A673 (cell line): ENCODE measurements around the gene CAPN7. TPM values are rescaled to one million over a fixed set of nuclear protein-coding genes. Genes with fewer than 3 reads are reported as not detected.

Source experiments
- BruUV-seq: library from RNA; stranded (reverse); fragments of 400-500 nt; replicated peaks from 2 replicates; lab custom pipeline; 2021; lab: Mats Ljungman, UMichigan
- CTCF ChIA-PET: fragments of 300-600 bp; sonication (Branson Sonifier 250); formaldehyde crosslinking; loops from one replicate; lab custom pipeline; 2022; ENCODE audit warnings: antibody characterized with exemption; lab: Charles Lee
- POLR2A ChIA-PET: fragments of 300-600 bp; sonication (Branson Sonifier 250); formaldehyde crosslinking; loops from one replicate; lab custom pipeline; 2022; ENCODE audit warnings: antibody characterized with exemption; ENCODE audit not compliant: low non-redundant PET; lab: Charles Lee
- DNase-seq: peaks from one replicate; pipeline ENCODE4 v3.0.0-alpha.2; 2015; ENCODE audit warnings: low spot score
- H3K27ac ChIP-seq: fragments of 200-600 bp; sonication (generic); 2 replicates; pipeline ENCODE4 v1.5.1; 2016; ENCODE audit warnings: mixed run types, low read depth, mild to moderate bottlenecking, mixed read lengths, antibody characterized with exemption, low read length; ENCODE audit not compliant: poor library complexity, severe bottlenecking
- H3K27me3 ChIP-seq: fragments of 200-600 bp; sonication (generic); replicated peaks from 2 replicates; pipeline ENCODE4 v1.6.1; 2017; ENCODE audit warnings: mixed run types, low read depth, mild to moderate bottlenecking, mixed read lengths, antibody characterized with exemption, low read length; ENCODE audit not compliant: insufficient read depth, poor library complexity
- H3K36me3 ChIP-seq: fragments of 200-600 bp; sonication (generic); 2 replicates; pipeline ENCODE4 v1.6.1; 2016; ENCODE audit warnings: mixed run types, mild to moderate bottlenecking, mixed read lengths, antibody characterized with exemption, low read length; ENCODE audit not compliant: insufficient read depth, poor library complexity, severe bottlenecking
- H3K4me1 ChIP-seq: fragments of 200-600 bp; sonication (generic); 2 replicates; pipeline ENCODE4 v1.6.1; 2017; ENCODE audit warnings: mixed run types, mild to moderate bottlenecking, mixed read lengths, antibody characterized with exemption, low read length; ENCODE audit not compliant: insufficient read depth, poor library complexity, severe bottlenecking
- H3K4me3 ChIP-seq: fragments of 200-600 bp; sonication (generic); 2 replicates; pipeline ENCODE4 v1.5.1; 2016; ENCODE audit warnings: low read depth, mixed run types, mild to moderate bottlenecking, mixed read lengths, low read length; ENCODE audit not compliant: poor library complexity, severe bottlenecking
- H3K9me3 ChIP-seq: fragments of 200-600 bp; sonication (generic); 2 replicates; pipeline ENCODE4 v1.6.1; 2016; ENCODE audit warnings: mixed run types, low read depth, mild to moderate bottlenecking, mixed read lengths, antibody characterized with exemption, low read length; ENCODE audit not compliant: poor library complexity, severe bottlenecking
- EZH2 ChIP-seq: fragments of 200-600 bp; sonication (generic); IDR thresholded peaks from 2 replicates; pipeline ENCODE4 v1.6.1; 2017; ENCODE audit warnings: borderline replicate concordance, low read depth, mild to moderate bottlenecking, mixed read lengths, antibody characterized with exemption, low read length; ENCODE audit not compliant: poor library complexity, severe bottlenecking
- intact Hi-C: fragments of 100-400 bp; cut with micrococcal nuclease; formaldehyde crosslinking; loops from one replicate; pipeline ENCODE4 v1.10.0; 2022; ENCODE audit not compliant: unreplicated experiment
- total RNA-seq: library from RNA; stranded (reverse); gene quantifications from 2 replicates; pipeline ENCODE4 v1.2.3, GENCODE V29; 2021
- TF ChIP-seq, protein P1 (sequence below): fragments of 300-800, 200-600 bp; sonication (generic); conservative IDR thresholded peaks from 2 replicates; pipeline ENCODE4 v1.5.1; 2017; ENCODE audit warnings: low read depth, mild to moderate bottlenecking, antibody characterized with exemption, low read length, moderate library complexity, mixed read lengths

CAPN7 gene
- total RNA-seq, 1 experiment from 2014 or later = 38.6 TPM

DNA sequence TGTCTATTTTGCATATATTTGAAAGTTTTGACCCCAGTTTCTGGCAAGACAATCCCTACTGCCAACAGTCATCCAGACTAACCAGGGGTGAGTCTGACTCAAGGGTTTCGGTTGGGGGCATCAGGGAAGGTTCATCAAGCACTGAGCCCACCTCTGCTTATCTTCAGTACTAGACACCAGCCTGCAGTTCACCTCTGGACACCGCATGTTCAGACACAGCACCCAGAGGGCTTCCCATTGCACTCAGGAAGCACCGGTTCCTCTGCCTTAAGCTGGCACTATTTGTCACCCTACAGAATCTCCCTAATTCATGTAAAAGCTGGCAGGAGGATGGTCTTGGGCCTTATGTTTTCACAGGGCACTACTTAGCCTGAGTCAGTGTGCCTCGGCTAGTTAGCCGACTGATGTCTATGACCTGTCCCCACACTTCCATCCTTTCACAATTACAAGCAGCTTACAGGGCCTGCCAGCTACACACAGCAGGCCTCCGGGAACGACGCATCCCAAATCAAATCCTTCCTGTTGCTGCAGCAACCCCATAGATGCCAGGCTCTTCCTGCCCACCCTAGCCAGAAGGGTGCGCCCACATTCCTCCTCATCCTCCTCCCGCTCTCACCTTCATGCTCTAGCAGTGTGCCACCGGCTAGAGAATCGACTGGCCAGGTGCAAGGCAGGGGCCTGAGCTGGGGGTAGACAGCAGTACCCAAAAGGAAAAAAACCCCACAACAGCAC lies 73.8 kb downstream of the CAPN7 start:
- ChIA-PET CTCF (no interaction called here), POLR2A (no interaction called here)
- TF ChIP-seq, protein P1, sequence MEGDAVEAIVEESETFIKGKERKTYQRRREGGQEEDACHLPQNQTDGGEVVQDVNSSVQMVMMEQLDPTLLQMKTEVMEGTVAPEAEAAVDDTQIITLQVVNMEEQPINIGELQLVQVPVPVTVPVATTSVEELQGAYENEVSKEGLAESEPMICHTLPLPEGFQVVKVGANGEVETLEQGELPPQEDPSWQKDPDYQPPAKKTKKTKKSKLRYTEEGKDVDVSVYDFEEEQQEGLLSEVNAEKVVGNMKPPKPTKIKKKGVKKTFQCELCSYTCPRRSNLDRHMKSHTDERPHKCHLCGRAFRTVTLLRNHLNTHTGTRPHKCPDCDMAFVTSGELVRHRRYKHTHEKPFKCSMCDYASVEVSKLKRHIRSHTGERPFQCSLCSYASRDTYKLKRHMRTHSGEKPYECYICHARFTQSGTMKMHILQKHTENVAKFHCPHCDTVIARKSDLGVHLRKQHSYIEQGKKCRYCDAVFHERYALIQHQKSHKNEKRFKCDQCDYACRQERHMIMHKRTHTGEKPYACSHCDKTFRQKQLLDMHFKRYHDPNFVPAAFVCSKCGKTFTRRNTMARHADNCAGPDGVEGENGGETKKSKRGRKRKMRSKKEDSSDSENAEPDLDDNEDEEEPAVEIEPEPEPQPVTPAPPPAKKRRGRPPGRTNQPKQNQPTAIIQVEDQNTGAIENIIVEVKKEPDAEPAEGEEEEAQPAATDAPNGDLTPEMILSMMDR = no peak
- TF ChIP-seq EZH2 = no peak
- Histone ChIP-seq H3K36me3 (no peaks in the 10 kb centered on the region), H3K27me3 (no peaks in the 10 kb centered on the region), H3K4me1 (peaks cover 9% of the 10 kb centered on the region), H3K27ac (no peak overlapping the region), H3K4me3 (no peak overlapping the region), H3K9me3 (no peaks in the 10 kb centered on the region)
- intact Hi-C loops = no loop called here
- DNase-seq = no peak
- no TSS peak for BruUV-seq

DNA sequence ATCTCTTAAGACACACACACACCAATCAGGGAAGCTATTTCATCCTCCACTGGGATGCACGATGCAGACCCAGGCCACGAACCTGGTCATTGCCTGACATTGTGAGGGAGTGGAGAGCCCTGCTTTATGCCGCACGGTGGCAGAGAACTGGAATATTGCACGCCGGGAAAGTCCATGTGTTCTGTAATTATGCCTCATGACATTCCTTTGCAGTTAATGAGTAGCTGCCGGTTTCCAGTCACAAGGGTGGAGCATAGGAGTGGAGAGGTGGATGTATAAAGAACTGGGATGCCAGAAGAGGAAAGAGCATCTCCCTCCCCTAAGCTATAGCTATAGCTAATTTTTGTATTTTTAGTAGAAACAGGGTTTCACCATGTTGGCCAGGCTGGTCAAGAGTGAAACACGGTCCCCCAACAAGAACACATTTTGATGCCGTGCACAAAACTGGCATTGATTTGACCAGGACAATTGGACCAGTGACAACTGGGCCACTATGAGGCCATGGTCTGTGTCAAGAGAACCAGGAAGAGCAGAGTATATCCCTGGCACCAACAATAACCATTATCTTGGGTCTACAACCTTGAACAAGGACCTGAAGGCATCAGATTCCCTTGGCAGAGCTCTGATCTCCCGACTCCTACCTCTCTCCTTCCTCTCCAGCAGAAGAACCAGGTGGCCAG lies 74.9 kb downstream of the CAPN7 start:
- ChIA-PET POLR2A (no interaction called here), CTCF (no interaction called here)
- Histone ChIP-seq H3K27me3 (no peaks in the 10 kb centered on the region), H3K4me1 (peaks cover 12% of the 10 kb centered on the region), H3K9me3 (no peaks in the 10 kb centered on the region), H3K4me3 (no peak overlapping the region), H3K27ac (no peak overlapping the region), H3K36me3 (no peaks in the 10 kb centered on the region)
- intact Hi-C loops = no loop called here
- BruUV-seq = no TSS peak
- TF ChIP-seq, protein P1 = no peak
- no peak for TF ChIP-seq EZH2
- no peak for DNase-seq

DNA sequence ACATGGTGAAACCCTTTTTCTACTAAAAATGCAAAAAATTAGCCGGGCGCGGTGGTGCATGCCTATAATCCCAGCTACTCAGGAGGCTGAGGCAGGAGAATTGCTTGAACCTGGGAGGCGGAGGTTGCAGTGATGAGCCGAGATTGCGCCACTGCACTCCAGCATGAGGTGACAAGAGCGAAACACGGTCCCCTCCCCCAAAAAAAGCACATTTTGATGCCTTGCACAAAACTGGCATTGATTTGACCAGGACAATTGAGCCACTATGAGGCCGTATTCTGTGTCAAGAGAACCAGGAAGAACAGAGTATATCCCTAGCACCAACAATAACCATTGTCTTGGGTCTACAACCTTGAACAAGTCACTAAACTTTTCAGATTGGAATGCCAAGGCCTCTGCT lies 75.8 kb downstream of the CAPN7 start:
- TF ChIP-seq, protein P1 = no peak
- no peak for TF ChIP-seq EZH2
- POLR2A ChIA-PET = no interaction called here
- H3K4me1 ChIP-seq = peaks cover 12% of the 10 kb centered on the region
- no peak overlapping the region for H3K27ac ChIP-seq
- DNase-seq = no peak
- intact Hi-C loops = no loop called here
- H3K36me3 ChIP-seq = no peaks in the 10 kb centered on the region
- H3K27me3 ChIP-seq = no peaks in the 10 kb centered on the region
- H3K4me3 ChIP-seq = no peak overlapping the region
- no TSS peak for BruUV-seq
- CTCF ChIA-PET = no interaction called here
- no peaks in the 10 kb centered on the region for H3K9me3 ChIP-seq
